ENCODE measurements around the gene HYAL1.
A peak's percentile ranks its signal among the peaks of the same experiment; 100 is the strongest.

The HYAL1 gene

DNA sequence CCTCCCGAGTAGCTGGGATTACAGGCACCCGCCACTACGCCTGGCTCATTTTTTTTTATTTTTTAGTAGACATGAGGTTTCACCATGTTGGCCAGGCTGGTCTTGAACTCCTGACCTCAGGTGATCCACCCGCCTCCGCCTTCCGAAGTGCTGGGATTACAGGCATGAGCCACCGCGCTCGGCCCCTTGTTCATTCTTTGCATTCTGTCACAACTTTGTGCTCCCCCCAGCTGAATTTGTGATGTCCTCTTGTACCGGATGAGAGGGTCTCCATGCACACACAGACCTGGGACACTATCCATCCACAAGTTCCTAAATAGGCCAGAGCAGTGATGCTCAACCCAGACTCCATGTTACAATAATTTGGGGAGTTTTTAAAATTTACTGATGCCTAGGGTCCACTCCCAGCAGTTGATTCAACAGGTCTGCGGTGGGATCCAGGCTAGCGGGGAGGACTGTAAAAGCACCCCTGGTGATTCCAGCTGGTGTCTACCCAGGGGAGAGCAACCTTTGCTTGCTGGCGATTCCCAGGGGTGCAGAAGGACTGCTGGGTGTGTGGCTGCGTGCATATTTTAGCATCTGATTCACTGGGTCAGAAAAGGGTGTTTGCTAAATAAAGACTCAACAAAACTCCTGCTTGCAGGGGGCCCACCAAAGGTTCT lies 36.2 kb upstream of the HYAL1 start:
- no peak for ATAC-seq
- TF ChIP-seq, protein P1, sequence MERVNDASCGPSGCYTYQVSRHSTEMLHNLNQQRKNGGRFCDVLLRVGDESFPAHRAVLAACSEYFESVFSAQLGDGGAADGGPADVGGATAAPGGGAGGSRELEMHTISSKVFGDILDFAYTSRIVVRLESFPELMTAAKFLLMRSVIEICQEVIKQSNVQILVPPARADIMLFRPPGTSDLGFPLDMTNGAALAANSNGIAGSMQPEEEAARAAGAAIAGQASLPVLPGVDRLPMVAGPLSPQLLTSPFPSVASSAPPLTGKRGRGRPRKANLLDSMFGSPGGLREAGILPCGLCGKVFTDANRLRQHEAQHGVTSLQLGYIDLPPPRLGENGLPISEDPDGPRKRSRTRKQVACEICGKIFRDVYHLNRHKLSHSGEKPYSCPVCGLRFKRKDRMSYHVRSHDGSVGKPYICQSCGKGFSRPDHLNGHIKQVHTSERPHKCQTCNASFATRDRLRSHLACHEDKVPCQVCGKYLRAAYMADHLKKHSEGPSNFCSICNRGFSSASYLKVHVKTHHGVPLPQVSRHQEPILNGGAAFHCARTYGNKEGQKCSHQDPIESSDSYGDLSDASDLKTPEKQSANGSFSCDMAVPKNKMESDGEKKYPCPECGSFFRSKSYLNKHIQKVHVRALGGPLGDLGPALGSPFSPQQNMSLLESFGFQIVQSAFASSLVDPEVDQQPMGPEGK (CRISPR knock-in tag; IDR thresholded peaks at IDR 0.05; ENCODE audit: borderline replicate concordance) = no peak
- TF ChIP-seq ZNF70 (CRISPR knock-in tag; IDR thresholded peaks at IDR 0.05) (no peak), PPARA (CRISPR knock-in tag; IDR thresholded peaks at IDR 0.05; ENCODE audit: borderline replicate concordance) (no peak), RARB (CRISPR knock-in tag; IDR thresholded peaks at IDR 0.05) (no peak), ISL1 (CRISPR knock-in tag; IDR thresholded peaks at IDR 0.05) (no peak)
- TF ChIP-seq, protein P2, sequence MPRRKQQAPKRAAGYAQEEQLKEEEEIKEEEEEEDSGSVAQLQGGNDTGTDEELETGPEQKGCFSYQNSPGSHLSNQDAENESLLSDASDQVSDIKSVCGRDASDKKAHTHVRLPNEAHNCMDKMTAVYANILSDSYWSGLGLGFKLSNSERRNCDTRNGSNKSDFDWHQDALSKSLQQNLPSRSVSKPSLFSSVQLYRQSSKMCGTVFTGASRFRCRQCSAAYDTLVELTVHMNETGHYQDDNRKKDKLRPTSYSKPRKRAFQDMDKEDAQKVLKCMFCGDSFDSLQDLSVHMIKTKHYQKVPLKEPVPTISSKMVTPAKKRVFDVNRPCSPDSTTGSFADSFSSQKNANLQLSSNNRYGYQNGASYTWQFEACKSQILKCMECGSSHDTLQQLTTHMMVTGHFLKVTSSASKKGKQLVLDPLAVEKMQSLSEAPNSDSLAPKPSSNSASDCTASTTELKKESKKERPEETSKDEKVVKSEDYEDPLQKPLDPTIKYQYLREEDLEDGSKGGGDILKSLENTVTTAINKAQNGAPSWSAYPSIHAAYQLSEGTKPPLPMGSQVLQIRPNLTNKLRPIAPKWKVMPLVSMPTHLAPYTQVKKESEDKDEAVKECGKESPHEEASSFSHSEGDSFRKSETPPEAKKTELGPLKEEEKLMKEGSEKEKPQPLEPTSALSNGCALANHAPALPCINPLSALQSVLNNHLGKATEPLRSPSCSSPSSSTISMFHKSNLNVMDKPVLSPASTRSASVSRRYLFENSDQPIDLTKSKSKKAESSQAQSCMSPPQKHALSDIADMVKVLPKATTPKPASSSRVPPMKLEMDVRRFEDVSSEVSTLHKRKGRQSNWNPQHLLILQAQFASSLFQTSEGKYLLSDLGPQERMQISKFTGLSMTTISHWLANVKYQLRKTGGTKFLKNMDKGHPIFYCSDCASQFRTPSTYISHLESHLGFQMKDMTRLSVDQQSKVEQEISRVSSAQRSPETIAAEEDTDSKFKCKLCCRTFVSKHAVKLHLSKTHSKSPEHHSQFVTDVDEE (CRISPR knock-in tag; IDR thresholded peaks at IDR 0.05) = no peak

DNA sequence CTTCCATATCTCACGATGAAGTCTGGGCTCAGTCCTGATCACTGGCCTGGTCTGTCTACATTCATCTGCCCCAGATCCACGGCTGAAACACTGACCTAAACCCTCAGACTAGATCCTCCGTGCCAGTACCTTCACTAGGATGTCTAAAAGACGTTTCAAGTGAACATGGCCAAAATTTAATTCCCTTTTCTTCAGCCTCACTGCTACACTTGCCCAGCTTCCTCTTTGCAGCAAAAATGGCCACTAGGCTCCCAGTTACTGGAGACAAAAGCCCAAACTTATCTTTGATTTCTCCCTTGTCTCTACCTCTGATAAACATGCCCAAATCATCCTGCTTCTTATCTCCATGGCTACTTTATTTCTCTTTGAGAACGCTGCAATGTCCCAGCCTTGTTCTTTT lies 35.6 kb upstream of the HYAL1 start:
- ATAC-seq = no peak
- TF ChIP-seq ZNF565 (CRISPR knock-in tag; conservative IDR thresholded peaks at IDR 0.05; ENCODE audit: low read depth) (no peak), ZNF8 (CRISPR knock-in tag; IDR thresholded peaks at IDR 0.05) (no peak), PPARA (CRISPR knock-in tag; IDR thresholded peaks at IDR 0.05; ENCODE audit: borderline replicate concordance) (no peak), TCF4 (CRISPR knock-in tag; IDR thresholded peaks at IDR 0.05; ENCODE audit: borderline replicate concordance) (no peak), OSR1 (CRISPR knock-in tag; IDR thresholded peaks at IDR 0.05) (no peak), CSDC2 (CRISPR knock-in tag; IDR thresholded peaks at IDR 0.05) (no peak), ISL1 (CRISPR knock-in tag; IDR thresholded peaks at IDR 0.05) (no peak), ZFP3 (CRISPR knock-in tag; IDR thresholded peaks at IDR 0.05) (no peak), RARB (CRISPR knock-in tag; IDR thresholded peaks at IDR 0.05) (no peak), BACH2 (CRISPR knock-in tag; IDR thresholded peaks at IDR 0.05; ENCODE audit: borderline replicate concordance) (no peak), ARNTL (CRISPR knock-in tag; IDR thresholded peaks at IDR 0.05; ENCODE audit: borderline replicate concordance, low read depth) (no peak), CREB5 (CRISPR knock-in tag; IDR thresholded peaks at IDR 0.05; ENCODE audit: low read depth) (no peak), ZNF70 (CRISPR knock-in tag; IDR thresholded peaks at IDR 0.05) (no peak), TOX (CRISPR knock-in tag; IDR thresholded peaks at IDR 0.05; ENCODE audit: borderline replicate concordance) (no peak)
- TF ChIP-seq, protein P2 (CRISPR knock-in tag; IDR thresholded peaks at IDR 0.05) = no peak
- TF ChIP-seq, protein P3, sequence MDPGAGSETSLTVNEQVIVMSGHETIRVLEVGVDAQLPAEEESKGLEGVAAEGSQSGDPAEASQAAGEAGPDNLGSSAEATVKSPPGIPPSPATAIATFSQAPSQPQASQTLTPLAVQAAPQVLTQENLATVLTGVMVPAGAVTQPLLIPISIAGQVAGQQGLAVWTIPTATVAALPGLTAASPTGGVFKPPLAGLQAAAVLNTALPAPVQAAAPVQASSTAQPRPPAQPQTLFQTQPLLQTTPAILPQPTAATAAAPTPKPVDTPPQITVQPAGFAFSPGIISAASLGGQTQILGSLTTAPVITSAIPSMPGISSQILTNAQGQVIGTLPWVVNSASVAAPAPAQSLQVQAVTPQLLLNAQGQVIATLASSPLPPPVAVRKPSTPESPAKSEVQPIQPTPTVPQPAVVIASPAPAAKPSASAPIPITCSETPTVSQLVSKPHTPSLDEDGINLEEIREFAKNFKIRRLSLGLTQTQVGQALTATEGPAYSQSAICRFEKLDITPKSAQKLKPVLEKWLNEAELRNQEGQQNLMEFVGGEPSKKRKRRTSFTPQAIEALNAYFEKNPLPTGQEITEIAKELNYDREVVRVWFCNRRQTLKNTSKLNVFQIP (CRISPR knock-in tag; IDR thresholded peaks at IDR 0.05; ENCODE audit: borderline replicate concordance, low read depth) = no peak

GRCh38 chr3:50337175-50337861 lies 33.9 kb upstream of the HYAL1 start:
- TF ChIP-seq CREB5 (CRISPR knock-in tag; IDR thresholded peaks at IDR 0.05; ENCODE audit: low read depth) = no peak
- TF ChIP-seq BACH2 (CRISPR knock-in tag; IDR thresholded peaks at IDR 0.05; ENCODE audit: borderline replicate concordance) = no peak
- no peak for TF ChIP-seq ZC3H10 (CRISPR knock-in tag; IDR thresholded peaks at IDR 0.05)
- TF ChIP-seq ZFP3 (CRISPR knock-in tag; IDR thresholded peaks at IDR 0.05) = no peak
- ATAC-seq = peak; percentile 93
